NOMO-1 treated with dmso at 0.1 percent for 144 hours (cell line): Measurements from ENCODE around the gene HOXB6.
A peak's percentile ranks its signal among the peaks of the same experiment; 100 is the strongest.

Experiments
- DNase-seq: peaks from one replicate; lab custom pipeline; 2025; ENCODE audit not compliant: unreplicated experiment; lab: John Stamatoyannopoulos, UW

Gene HOXB6

GRCh38 chr17:48596000-48596734, 8.6 kb downstream of the HOXB6 start:
- no peak for DNase-seq

DNA sequence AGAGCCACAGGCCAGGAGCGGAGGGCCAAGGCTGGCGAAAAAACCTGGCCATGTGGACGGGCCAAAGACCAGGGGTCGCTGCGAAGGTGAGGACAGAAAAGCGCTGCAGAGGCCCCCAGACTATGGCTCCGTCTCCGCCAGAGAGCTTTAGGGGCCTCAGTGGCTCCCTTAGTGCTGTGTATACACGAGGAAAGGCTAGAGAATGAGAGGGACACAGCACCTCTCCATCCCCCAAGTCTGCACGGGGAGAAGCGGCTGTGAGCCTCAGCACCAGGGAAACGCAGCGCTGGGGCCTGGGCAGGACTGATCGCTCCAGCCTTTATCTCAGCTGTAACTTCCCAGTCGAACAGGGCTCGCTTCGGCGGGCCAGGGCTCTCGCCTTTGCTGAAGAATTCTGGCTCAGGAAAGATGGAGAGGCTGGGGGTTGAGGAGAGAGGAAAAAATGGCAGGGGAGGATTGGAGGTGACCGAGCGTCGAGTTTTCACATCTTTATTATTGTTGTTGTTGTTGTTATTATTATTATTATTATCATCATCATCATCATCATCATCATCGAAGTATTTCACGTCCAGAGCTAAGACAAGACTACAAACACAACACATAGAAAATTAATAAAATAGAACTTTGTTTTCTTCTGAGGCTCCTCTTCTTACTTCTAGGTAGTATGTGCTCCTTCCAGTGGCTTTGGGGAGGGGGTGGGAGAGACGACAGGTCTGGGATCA, 9.3 kb downstream of the HOXB6 start:
- no peak for DNase-seq

DNA sequence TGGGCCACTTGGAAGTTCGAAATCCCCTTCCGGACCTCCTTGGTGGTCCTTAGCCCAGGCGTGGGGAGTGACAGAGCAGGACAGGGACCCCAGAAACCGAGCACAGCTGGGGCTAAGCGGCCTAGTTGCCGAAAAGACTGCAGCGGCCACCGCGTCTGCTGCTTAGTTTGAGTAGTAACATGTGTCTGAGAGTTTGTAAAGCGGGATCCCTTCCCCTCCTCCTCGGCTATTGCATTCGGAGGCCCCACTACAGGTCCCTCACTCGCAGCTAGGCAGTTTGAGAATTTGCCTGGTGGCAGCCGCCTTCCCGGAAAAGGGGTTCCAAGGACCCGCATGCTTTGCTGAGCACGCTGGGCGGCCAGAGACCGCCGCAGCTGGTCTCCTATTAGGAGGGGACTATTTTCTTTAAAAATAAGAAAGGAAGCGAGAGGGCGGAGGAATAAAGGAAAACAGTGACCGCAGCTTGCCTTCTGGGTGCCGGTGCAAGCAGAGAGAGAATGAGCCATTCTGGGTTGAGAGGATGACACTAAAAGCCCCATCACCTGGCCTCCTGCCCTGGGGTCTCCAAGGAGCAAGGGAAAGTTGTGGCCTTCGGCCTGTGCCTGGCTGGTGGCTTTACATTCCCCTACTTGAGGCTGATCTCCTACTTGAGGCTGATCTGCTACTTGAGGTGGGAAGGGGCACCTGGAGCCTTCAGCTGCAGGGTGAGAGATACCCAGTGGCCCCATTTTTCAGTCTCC, 10.1 kb downstream of the HOXB6 start:
- DNase-seq, result no peak

DNA sequence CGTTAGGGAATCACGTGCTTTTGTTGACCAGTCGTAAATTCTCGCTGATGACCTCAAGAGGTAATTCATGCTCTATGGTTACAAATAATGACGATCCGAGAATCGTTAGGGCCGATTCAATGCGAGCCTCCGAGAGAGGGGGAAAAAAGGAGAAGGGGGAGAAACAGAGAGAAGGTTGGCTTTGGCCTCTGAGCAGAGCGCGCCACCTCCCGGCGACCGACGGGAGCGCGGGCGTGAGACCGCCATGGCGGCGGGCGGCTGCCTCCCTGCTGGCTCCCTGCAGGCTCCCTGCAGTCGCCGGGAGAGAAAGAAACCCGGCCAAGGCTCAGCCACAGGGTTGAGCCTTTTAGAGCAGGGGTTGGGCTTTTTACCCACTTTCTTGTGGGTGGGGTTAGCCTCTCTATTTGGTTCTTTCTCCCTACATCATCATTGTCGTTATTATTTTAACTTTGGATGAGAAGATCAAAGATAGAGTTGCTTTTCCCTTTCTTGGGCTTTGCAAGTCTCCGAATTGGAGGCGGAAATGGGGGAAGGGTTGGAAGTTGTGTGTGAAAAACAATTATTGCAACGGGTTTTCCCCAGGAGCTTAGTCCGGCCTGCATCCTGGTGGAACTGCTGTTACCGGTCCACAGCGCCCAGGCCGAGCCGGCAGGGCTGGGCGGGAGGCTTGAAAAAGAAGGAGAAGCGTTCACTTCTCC, 10.8 kb downstream of the HOXB6 start:
- DNase-seq, result peak; percentile 55

DNA sequence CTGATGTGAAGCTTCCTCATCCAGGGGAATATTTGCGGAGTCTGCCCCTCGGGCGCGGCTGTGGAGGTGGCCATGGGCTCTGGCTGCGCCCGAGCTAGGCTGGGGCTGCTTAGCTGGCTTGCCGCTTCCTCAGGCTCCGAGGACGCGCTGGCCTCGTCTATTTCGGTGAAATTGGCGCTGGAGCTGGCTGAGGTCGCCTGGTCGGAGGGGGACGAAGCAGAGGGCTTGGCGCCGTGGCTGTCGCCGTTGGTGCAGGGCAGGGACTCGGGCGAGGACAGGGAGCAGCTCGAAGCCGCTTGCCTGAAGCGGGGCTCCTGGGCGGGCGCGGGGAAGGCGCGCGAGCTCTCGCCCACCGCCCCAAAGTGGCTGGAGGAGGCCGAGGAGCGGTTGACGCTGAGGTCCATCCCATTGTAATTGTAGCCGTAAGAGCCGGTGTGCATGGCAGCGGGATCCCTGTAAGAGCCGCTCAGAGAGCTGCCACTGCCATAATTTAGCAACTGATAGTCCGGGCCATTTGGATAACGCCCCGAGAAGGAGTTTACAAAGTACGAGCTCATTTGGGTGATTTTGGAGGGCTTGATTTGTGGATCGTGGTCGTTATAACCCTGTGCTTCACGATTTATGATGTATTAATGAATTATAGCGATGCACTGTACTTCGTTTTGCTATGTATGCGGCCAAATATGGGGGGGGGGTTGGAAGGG, 11.5 kb downstream of the HOXB6 start, which contains the start of gene HOXB5:
Gene HOXB5, minus strand, starts transcription at position 654 of the 704 bp plus-strand sequence. Its CDS starts 97 bp downstream, at position 557.
- no peak for DNase-seq

DNA sequence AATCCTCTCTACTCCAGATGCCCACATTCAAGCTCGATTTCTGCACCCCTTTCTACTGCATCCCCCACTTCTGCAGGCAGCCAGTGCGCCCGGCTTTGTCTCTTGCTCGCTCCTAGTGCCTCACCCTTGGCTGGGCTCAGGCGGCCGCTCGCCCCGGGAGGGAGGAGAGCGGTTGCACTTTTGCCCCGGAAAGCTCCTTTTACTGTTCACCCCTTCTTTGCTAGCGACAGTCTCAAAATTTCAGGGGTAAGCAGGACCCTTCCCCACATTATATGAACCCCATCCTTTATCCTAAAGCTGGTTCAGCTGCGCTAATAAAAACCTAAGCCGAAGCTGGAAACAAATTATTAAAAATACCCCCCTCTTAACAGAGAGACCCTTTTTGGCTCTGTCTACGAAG, 12.2 kb downstream of the HOXB6 start:
- DNase-seq, result no peak

- no peak for DNase-seq
Observed at GRCh38 chr17:48592057-48592514, 12.7 kb downstream of the HOXB6 start.

GRCh38 chr17:48591255-48592056, 13.3 kb downstream of the HOXB6 start:
- DNase-seq, result no peak

DNA sequence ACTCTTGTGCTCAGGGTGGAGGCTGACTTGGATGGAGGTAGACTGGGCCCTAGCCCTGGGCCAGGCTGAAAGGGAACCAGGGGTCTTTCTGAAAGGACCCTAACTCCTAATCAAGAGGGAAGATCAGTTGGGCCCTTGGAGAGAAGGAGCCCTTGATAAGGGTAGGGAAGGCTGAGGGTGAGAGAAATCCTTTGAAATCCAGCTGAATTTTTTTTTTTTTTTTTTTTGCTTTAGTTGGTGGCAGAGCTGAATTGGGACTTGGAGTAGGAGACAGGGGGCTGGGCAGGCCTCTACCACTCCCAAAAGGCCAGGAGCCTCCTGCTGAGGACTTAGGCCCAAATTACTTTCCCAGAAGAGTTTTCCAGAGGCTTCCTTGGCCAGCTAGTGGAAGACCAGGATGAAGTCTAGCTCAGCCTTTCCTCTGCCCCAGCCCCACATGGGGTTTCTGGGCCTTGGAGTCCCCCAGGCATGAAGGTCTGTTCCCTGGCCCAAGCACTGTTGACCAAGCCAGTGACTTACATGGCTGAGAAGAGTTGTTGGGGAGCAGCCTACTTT, 14.1 kb downstream of the HOXB6 start:
- no peak for DNase-seq

- no peak for DNase-seq
Observed at GRCh38 chr17:48589831-48590606, 14.8 kb downstream of the HOXB6 start, which contains the start of gene HOXB3. Gene HOXB3, minus strand, starts transcription at chr17:48590241. Its CDS starts 37,767 bp downstream, at chr17:48552474.

DNA sequence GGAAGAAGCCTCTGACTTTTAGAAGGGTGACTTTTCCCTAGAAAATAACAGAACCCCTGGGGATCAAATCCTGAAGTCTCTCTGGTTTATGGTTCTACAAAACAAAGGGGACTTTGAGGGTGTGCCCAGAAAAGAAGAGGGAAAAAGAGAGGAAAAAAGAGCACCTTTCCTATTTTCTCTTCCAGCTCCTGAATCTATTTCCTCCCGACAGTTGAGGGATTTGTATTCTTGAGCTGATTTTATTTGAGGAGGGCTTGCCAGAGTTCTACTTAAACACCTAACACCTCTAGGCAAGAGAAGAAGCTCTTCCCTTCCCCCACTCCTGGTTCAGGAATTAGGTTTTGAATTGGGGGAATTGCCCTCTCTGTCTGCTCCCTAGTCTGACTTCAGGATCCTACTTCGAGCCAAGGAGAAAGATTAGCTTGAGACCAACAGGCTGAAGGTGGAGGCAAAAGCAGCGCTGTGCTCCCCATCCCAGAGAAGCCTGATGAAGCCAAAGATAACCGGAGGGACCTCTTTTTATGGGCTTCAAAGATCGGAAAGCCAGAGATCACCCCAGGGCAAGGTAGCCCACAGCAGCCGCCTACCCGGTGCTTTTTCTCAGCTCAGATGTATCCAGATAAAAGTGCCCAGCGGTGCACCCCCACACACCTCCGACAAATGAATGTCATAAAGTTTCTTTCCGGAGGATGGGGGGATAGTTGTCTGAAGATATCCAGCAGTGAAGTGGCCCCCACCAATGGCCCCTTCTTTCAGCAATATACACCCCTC, 15.5 kb downstream of the HOXB6 start:
- no peak for DNase-seq

DNA sequence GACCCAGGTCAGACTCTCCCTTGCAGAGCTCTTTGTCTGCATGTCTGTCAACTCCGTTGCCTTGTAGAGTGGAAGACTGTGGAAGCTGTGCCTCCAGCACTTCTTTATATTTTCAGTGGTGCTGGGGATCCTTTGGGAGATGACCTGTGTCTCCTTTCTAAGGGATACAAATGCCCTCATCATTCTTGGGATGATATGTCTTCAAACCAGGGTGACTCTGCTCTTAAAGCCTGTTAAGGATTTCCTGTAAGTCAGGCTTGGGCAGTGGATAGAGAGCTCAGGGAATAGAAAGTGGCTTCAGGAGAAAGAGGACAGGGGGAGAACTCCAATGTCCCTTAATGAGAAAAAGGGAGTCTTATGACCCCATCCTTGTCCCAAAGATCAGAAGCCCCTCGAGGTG, 16.3 kb downstream of the HOXB6 start:
- no peak for DNase-seq

DNA sequence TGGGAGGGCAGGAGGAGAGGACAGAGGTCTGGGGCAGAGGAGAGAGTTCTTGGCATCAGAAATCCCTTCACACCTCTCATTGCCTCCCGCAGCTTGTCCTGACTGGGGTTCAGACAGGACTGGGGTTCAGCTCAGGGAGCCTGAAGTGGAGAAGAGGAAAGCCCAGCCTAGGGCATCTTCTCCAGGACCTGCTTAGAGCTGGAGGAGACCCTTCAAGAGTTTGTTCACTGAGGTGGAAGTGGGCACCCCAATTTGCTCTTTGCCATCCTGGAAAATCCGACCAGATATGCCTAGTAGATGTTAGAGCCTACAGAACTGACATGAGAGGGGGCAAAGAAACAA, 16.7 kb downstream of the HOXB6 start:
- no peak for DNase-seq

DNA sequence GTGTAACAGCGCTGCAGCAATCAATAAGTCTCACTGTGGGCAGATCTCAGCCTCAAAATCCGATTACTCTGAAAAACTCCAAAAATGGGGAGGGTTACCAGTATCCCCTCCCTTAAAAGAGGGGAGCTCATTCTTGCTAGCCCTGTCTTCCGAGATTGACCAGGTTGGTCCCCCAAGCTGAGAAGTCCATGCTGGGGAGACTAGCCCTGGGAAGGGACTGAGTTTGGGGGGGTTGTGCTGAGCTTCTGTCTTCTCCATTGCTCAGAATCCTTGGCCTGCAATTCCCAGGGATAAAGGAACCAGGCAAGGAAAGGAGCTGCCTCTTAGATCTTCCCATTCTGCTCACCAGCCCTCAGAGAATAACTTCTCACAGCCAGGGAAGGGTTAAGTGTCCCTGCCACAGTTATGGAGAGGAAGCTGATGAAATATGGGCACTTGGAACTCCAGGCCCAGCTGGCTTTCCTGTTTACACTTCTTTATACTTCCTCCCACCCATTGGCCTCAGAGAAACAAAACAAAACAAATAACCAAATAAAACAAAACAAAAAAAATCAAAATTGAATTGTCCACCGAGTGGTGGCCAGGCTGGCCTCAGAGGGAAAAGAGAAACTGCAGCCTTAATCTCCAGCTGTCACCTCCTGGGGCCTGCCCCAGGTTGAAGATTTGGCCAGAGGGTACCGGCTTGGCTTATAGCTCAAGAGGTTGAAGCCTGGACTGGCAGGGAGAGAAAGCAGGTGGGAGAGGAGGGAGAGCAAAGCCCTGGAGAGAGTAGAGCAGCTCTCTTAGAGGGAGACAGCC, 17.3 kb downstream of the HOXB6 start:
- DNase-seq, result no peak

DNA sequence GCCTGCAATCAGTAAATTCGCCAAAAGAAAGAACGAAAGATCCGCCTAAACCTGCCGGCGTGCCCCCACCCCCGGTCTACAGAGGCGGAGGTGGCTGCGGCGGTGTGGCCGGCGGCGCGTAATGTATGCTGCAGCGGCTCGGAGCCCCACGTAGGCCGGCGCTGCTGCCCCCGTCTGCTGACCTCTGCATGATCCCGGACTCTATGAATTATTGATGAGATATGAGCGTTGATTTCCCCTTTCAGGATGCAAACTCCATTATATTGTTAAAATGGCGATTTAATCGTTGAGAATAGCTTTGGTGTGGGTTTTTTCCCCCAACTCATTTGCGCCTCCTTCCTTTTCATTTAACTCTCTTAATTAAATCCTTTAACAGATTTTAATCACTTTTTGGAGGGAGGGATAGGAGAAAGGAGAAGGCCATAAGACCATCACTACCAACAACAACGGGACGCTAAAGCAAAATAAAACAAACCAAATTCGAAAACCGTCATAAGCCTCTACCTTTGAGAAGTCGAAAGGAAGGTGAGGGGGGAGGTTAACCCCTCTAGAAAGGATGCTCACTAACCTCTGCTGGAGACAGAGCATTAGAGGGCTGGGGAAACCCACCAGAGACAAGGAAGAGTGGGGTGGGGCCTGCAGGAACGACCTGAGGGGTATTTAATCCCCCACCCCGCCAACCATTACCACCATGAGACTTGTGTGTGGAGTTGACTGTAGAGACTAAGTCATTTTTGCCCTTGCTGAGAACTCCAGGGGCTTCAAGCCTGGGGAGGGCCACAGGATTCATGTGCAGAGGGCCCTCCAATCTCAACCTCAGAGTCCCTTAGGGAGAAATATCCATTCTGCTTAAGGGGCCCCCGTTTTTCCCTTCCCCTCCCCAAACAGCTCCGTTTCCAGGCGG, 18.2 kb downstream of the HOXB6 start:
- DNase-seq, result no peak

- DNase-seq, result no peak
Observed at GRCh38 chr17:48584223-48584741, 20.5 kb downstream of the HOXB6 start.
